GDM1 (cell line): ENCODE results near the gene NFATC3.

Experiments
- DNase-seq: peaks from one replicate; lab custom pipeline; 2025; lab: John Stamatoyannopoulos, UW

NFATC3 gene

DNA sequence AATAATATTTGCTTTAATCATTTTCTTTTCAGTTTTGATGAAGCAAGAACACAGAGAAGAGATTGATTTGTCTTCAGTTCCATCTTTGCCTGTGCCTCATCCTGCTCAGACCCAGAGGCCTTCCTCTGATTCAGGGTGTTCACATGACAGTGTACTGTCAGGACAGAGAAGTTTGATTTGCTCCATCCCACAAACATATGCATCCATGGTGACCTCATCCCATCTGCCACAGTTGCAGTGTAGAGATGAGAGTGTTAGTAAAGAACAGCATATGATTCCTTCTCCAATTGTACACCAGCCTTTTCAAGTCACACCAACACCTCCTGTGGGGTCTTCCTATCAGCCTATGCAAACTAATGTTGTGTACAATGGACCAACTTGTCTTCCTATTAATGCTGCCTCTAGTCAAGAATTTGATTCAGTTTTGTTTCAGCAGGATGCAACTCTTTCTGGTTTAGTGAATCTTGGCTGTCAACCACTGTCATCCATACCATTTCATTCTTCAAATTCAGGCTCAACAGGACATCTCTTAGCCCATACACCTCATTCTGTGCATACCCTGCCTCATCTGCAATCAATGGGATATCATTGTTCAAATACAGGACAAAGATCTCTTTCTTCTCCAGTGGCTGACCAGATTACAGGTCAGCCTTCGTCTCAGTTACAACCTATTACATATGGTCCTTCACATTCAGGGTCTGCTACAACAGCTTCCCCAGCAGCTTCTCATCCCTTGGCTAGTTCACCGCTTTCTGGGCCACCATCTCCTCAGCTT is 105.8 kb downstream of the NFATC3 start:
- no peak for DNase-seq

DNA sequence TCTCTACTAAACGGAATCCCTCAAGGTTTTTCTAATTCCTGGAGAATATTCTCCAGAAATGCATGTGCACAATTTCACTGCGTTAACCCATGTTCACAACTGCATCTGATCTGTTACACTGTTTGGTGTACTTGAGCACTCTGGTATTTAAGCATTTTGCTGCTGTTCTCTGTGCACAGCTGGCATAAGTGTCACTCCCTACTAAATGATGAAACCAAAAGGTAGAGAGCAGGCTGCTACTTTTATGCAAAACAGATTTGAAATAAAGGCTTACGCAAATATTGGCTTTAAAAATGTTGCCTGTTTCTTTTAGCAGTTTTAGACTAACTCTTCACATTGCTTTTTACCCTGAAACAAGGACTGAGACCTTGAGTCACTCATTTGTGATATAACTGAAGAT is 109.1 kb downstream of the NFATC3 start:
- DNase-seq: no peak

- DNase-seq: no peak
Observed at GRCh38 chr16:68197250-68197649, 112.1 kb downstream of the NFATC3 start.

DNA sequence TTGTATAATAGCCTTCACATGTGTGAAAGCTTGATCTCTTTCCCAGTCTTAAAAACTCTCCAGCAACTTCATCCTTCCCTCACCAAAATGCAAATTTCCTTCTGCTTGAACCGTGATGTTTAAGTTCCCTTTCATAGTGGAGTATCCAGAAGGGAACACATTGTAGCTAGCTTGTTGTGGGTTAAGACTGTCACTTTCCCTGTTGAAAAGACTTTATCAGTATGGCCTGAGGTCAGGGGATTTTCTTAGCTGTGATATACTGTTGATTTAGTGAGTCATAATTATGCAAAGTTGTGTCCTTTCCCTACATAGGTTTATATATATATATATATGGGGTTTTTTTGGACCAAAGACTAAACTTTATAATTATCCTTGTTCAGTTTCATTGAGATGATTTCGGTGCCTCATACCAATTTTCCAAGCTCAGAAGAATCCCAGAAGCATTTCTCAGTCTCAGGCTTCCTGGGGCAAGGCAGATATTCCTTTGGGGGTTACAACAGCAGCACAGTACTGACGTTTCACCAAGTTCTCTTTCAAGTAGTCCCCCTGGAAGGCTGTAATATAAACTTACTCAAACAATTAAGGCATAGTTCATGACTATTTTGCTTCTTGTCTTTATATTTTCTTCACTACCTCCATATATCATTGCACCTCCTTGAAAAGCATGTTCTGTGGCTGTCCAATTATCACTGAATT is 115.1 kb downstream of the NFATC3 start:
- no peak for DNase-seq

GRCh38 chr16:68202091-68202519 is 116.9 kb downstream of the NFATC3 start:
- no peak for DNase-seq

DNA sequence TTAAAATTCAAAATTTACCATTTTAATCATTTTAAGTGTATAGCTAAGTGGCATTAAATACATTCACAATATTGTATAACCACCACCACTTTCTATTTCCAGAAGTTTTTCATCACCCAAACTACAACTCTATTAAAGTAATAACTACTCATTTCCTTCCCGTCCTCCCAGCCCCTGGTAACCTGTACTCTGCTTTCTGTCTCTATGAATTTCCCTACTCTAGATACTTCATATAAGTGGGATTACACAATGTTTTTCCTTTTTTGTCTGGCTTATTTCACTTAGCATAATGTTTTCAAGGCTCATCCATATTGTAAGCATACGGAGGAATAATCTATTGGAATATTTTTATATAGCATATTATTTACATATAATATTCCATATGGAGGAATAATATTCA is 121.1 kb downstream of the NFATC3 start:
- DNase-seq: no peak

DNA sequence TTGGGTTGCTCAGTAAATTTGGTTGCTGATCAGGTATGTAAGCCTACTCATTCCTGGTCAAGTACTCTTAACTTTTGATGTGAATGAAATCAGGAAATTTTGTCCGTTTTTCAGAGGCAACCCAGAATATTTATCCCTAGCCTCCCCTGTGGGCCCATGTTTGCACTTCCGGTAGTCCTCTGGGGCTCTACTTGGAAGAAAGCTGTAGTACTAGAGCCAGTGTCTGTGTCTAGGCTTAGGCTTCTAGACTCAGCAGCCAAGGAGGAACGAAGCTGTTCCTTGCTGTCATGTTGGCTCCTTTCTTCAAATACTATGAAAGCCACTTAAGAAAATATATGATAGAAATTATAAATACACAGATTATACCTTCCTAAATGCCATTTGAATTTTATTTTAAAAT is 129.6 kb downstream of the NFATC3 start:
- DNase-seq: no peak

- no peak for DNase-seq
Observed at GRCh38 chr16:68215302-68215701, 130.1 kb downstream of the NFATC3 start.

GRCh38 chr16:68216240-68216639 is 131.1 kb downstream of the NFATC3 start:
- no peak for DNase-seq

DNA sequence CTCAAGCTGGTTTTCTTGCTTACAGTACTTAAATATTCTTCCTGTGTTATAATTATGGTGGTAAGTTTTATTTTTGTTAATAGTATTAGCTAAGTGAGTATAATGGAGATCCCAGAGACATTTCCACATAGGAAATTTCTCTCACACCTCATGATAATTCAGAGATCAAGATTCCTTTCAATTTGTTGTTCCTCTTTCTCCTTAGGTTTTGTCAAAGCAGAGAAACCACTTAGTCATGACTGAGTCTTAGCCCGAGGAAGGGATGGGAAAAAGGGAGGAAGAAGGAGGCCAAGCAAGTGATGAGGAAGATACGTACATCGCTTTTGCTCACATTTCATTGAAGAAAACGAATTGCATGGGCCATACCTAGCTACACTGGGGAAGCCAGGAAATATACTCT is 132.3 kb downstream of the NFATC3 start:
- DNase-seq: no peak

DNA sequence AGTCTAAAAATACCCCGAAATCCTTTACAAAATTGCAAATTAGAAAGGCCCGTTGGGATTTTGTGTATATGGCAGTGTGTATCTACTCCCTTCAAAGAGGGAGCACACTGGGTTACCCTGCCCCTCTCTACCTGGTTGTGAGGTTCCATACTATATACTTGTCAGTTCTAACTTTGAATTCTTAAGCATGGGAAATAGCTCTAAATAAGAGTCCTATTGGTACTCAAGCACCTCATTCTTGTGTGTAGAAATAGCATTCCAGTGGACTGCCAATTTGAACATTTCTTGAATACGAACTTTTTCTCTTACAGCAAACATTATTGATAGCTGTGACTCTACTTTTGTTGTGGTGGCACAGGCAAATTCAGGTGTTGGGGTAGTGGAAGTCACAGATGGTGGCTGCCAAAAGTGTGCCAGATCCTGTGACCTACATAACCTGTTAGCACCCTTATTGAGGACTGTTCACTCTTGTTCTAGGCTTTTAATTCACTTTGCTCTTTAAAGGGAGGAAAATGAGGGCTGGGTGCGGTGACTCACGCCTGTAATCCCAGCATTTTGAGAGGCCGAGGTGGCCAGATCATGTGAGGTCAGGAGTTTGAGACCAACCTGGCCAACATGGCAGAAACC is 134.7 kb downstream of the NFATC3 start:
- no peak for DNase-seq

- DNase-seq: no peak
Observed at GRCh38 chr16:68223072-68223471, 137.9 kb downstream of the NFATC3 start.

DNA sequence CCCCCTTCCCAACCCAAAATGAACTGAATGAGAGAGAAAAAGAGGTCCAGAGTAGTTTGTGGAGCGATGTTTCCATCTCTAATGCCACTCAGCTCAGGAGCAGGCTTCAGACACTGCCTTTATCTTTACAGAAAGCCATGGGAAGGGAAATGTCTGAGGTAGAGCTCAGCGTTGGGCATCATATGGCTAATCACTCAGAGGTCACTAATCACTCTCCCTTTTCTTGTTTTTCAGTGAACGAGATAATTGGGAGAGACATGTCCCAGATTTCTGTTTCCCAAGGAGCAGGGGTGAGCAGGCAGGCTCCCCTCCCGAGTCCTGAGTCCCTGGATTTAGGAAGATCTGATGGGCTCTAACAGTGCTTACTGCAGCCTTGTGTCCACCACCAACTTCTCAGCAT is 140.9 kb downstream of the NFATC3 start:
- no peak for DNase-seq

- no peak for DNase-seq
Observed at GRCh38 chr16:68227183-68227793, 142.1 kb downstream of the NFATC3 start.

DNA sequence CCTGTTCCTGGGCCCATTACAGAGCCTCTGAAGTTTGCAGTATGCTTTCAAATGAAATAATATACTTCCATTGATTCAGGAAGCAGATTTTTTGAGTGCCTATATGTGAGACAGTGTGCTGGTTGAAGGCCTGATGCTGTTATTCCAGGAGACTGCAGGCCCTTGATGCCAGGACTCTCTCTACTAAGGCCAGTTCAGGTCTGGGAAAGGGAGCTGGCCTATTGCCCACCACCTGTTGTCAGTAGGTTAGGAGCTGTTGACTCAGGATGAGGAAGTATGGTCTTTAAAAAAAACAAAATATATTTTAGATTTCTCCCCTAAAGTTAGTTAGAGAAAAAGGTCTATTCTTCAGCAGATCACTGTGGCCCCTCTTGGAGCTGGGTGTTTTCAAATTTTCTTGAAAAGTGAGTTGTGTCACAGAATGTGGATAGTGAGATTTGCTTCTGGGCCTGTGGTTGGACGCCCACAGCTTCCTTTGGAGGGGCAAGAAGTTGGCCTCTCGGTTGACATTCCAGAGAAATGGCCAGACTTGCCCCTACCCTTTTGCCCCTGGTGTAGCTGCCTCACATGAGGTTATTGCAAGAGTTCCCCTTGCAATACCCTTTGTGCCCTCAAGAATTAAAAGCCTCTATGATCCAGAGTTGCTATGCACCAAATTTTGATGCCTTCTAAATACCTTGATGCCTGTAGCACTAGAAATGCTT is 142.8 kb downstream of the NFATC3 start:
- DNase-seq: no peak

GRCh38 chr16:68228652-68229051 is 143.5 kb downstream of the NFATC3 start:
- no peak for DNase-seq

GRCh38 chr16:68229431-68230175 is 144.4 kb downstream of the NFATC3 start:
- no peak for DNase-seq

GRCh38 chr16:68230176-68230571 is 145.0 kb downstream of the NFATC3 start:
- DNase-seq: no peak

DNA sequence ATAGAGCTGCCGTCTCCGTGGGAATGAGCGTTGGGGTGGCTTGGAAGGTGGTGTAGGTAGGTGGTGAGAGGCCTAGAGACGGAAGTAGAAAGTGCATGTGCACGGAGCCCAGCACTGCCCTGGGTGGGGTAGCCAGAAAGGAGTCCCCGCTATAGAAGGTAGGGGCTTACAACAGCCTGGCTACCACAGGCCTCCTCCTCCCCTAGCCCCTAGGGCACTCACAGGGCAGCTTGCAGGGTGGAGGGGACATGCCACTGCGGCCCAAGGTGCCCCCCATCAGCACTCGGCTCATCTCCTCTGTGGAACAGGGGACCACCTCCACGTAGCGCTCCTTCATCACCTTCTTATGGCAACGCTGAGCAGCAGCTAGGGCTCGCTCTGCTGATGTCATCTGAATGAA is 145.8 kb downstream of the NFATC3 start:
- DNase-seq: no peak

DNA sequence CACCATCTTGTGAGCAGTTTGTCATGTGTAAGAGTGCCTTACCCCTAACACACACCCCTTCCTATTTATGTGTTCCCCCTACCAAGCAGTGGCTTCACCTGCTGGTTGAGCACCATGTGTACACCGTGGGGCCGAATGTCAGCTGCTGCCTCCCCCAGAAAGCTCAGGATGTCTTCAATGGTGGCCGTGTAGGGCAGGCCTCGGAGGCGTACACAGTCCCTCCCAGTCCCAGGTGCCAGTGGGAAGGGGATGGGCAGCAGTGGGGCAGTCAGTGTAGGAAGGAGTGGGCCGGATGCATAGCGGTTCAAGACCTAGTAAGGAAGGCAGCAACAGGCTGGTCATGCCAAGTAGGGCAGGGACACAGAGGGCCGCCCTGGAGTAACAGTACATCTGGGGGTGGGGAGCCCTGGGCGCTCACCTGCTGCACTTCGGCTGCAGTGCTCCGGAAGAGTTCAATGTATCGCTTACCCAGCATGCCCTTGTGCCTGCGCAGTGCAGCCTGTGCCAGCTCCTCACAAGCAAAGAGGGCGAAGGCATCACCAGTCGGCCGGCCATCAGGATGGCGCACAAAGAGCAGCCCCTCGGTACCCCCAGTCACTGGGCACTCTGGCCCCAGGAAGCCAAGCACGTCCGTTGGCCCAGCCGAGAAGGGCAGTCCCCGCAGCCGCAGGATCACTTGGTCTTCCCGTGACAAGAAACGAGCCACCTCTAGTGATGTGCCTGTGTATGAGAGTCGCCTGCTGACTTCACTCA is 146.4 kb downstream of the NFATC3 start:
- DNase-seq: no peak

- DNase-seq: no peak
Observed at GRCh38 chr16:68232335-68232734, 147.2 kb downstream of the NFATC3 start.
